Mesothelial cell of epicardium (in vitro differentiated cells): ENCODE data around the gene EIF4G1. TPM values are rescaled to one million over a fixed set of nuclear protein-coding genes. Genes with fewer than 3 reads are reported as not detected.
"Not testable (repeated sequence)": the region's sequence is repeated elsewhere in the genome, so short reads cannot be mapped to it uniquely, and the experiment has no call there.

Experiments
- DNase-seq, 2 experiments: peaks; one replicate each; pipeline ENCODE4 v3.0.0; 2021; ENCODE audit warnings: low spot score in 2 of 2; ENCODE audit not compliant: unreplicated experiment in 2 of 2
- H3K27ac Mint-ChIP-seq: 2 replicates; pipeline ENCODE4 v1.8.0; 2021; ENCODE audit warnings: mixed read lengths
- H3K27me3 Mint-ChIP-seq: 2 replicates; pipeline ENCODE4 v1.8.0; 2021; ENCODE audit warnings: low read depth, mixed read lengths
- H3K36me3 Mint-ChIP-seq: 2 replicates; pipeline ENCODE4 v1.8.0; 2021; ENCODE audit warnings: mixed read lengths
- H3K4me1 Mint-ChIP-seq: 2 replicates; pipeline ENCODE4 v1.8.0; 2021; ENCODE audit warnings: mixed read lengths
- H3K4me3 Mint-ChIP-seq: 2 replicates; pipeline ENCODE4 v1.8.0; 2021; ENCODE audit warnings: mild to moderate bottlenecking, moderate library complexity, mixed read lengths
- H3K9me3 Mint-ChIP-seq: 2 replicates; pipeline ENCODE4 v1.8.0; 2021; ENCODE audit warnings: mixed read lengths
- total RNA-seq: library from RNA; stranded (reverse); gene quantifications from 3 replicates; pipeline ENCODE4 v1.2.1, GENCODE V29; 2021
- TF ChIP-seq, protein P1 (sequence below): fragments of 200-600 bp; sonication (generic); IDR thresholded peaks from one replicate; pipeline ENCODE4 v1.5.0; 2021; ENCODE audit warnings: antibody characterized with exemption; ENCODE audit not compliant: unreplicated experiment

The EIF4G1 gene, protein sequence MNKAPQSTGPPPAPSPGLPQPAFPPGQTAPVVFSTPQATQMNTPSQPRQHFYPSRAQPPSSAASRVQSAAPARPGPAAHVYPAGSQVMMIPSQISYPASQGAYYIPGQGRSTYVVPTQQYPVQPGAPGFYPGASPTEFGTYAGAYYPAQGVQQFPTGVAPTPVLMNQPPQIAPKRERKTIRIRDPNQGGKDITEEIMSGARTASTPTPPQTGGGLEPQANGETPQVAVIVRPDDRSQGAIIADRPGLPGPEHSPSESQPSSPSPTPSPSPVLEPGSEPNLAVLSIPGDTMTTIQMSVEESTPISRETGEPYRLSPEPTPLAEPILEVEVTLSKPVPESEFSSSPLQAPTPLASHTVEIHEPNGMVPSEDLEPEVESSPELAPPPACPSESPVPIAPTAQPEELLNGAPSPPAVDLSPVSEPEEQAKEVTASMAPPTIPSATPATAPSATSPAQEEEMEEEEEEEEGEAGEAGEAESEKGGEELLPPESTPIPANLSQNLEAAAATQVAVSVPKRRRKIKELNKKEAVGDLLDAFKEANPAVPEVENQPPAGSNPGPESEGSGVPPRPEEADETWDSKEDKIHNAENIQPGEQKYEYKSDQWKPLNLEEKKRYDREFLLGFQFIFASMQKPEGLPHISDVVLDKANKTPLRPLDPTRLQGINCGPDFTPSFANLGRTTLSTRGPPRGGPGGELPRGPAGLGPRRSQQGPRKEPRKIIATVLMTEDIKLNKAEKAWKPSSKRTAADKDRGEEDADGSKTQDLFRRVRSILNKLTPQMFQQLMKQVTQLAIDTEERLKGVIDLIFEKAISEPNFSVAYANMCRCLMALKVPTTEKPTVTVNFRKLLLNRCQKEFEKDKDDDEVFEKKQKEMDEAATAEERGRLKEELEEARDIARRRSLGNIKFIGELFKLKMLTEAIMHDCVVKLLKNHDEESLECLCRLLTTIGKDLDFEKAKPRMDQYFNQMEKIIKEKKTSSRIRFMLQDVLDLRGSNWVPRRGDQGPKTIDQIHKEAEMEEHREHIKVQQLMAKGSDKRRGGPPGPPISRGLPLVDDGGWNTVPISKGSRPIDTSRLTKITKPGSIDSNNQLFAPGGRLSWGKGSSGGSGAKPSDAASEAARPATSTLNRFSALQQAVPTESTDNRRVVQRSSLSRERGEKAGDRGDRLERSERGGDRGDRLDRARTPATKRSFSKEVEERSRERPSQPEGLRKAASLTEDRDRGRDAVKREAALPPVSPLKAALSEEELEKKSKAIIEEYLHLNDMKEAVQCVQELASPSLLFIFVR (N-terminal part only)
- total RNA-seq, result 364 to 377 TPM (median 376 TPM) in 3 replicates

DNA sequence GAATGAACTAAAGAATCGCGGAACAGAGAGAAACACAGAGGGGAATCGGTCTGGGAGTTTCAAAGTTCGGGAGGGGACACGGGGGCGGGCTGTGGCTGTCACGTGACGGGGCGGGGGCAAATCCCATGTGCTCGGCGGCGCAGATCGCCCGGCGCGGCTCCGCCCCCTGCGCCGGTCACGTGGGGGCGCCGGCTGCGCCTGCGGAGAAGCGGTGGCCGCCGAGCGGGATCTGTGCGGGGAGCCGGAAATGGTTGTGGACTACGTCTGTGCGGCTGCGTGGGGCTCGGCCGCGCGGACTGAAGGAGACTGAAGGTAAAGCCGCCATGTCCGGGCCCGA is at the start of gene EIF4G1:
Gene EIF4G1, plus strand, starts transcription at position 244 of the 337 bp plus-strand sequence. CDS start 1,191 bp downstream, outside the sequence.
- H3K4me1 Mint-ChIP-seq, result peaks cover 27% of the 10 kb centered on the region

DNA sequence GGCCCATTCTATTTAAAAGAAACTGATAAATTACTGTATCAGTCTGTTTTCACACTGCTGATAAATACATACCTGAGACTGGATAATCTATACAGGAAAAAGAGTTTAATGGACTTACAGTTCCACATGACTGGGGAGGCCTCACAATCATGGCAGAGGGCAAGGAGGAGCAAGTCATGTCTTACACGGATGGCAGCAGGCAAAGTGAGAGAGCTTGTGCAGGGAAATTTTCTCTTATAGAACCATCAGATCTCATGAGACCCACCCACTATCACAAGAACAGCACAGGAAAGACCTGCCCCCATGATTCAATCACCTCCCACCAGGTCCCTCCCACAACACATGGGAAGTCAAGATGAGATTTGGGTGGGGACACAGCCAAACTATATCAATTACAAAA is 47.2 kb upstream of the EIF4G1 start:
- DNase-seq, H3K4me3 Mint-ChIP-seq, H3K27ac Mint-ChIP-seq, H3K36me3 Mint-ChIP-seq, H3K4me1 Mint-ChIP-seq, H3K9me3 Mint-ChIP-seq: not testable (repeated sequence)
- H3K27me3 Mint-ChIP-seq, result peaks cover 76% of the 10 kb centered on the region

More for the DNA sequence above, at the start of gene EIF4G1:
- TF ChIP-seq, protein P1, sequence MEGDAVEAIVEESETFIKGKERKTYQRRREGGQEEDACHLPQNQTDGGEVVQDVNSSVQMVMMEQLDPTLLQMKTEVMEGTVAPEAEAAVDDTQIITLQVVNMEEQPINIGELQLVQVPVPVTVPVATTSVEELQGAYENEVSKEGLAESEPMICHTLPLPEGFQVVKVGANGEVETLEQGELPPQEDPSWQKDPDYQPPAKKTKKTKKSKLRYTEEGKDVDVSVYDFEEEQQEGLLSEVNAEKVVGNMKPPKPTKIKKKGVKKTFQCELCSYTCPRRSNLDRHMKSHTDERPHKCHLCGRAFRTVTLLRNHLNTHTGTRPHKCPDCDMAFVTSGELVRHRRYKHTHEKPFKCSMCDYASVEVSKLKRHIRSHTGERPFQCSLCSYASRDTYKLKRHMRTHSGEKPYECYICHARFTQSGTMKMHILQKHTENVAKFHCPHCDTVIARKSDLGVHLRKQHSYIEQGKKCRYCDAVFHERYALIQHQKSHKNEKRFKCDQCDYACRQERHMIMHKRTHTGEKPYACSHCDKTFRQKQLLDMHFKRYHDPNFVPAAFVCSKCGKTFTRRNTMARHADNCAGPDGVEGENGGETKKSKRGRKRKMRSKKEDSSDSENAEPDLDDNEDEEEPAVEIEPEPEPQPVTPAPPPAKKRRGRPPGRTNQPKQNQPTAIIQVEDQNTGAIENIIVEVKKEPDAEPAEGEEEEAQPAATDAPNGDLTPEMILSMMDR, result no peak
- Mint-ChIP-seq H3K4me3 (peak within 1 kb of the TSS; percentile 80), H3K27me3 (no peaks in the 10 kb centered on the region), H3K27ac (peak within 1 kb of the TSS; percentile 93), H3K36me3 (peaks cover 5% of the 10 kb centered on the region), H3K9me3 (no peaks in the 10 kb centered on the region)
- peak; percentile 92 to 94 for DNase-seq

DNA sequence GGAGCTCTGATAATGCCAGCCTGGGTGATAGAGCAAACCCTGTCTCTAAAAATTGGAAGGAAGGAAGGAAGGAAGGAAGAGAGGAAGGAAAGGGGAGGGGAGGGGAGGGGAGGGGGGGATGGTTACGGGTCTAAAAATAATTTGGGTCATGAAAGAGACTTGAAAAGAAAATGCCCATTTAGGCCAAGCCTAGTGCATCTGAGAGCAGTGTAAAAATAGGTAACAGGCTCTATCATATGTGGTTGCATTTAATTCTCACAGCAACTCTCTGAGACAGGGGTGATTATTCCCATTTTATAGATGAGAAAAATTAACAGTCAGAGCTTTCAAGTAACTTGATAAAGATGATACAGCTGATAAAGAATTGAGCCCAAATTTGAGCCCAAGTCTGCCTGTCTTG is 42.1 kb upstream of the EIF4G1 start:
- TF ChIP-seq, protein P1, result no peak
- Mint-ChIP-seq H3K9me3 (peaks cover 2% of the 10 kb centered on the region), H3K4me1 (no peaks in the 10 kb centered on the region), H3K27ac (no peak overlapping the region), H3K4me3 (no peak overlapping the region), H3K36me3 (no peaks in the 10 kb centered on the region), H3K27me3 (peaks cover 84% of the 10 kb centered on the region)
- DNase-seq, result no peak

DNA sequence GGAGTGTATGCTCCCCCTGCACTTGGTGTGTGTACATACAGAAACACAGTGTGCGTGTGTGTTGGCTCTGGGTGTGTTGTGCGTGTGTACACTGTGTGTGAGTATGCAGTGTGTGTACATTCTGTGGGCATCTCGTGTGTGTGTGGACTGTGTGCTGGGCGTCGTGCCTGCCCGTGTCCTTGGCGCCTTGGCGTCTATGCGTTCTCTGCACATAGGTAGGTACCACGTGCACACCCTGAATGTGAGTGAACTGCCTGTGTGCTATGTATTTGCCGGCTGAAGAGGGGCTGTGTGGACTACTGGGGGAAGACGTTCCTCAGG is 39.1 kb upstream of the EIF4G1 start:
- H3K27me3 Mint-ChIP-seq, result peaks cover 90% of the 10 kb centered on the region
- H3K4me3 Mint-ChIP-seq, result peak overlapping the region; percentile 3
- no peaks in the 10 kb centered on the region for H3K4me1 Mint-ChIP-seq
- DNase-seq, result no peak
- no peak overlapping the region for H3K27ac Mint-ChIP-seq
- no peaks in the 10 kb centered on the region for H3K9me3 Mint-ChIP-seq
- no peaks in the 10 kb centered on the region for H3K36me3 Mint-ChIP-seq
- TF ChIP-seq, protein P1, result no peak

DNA sequence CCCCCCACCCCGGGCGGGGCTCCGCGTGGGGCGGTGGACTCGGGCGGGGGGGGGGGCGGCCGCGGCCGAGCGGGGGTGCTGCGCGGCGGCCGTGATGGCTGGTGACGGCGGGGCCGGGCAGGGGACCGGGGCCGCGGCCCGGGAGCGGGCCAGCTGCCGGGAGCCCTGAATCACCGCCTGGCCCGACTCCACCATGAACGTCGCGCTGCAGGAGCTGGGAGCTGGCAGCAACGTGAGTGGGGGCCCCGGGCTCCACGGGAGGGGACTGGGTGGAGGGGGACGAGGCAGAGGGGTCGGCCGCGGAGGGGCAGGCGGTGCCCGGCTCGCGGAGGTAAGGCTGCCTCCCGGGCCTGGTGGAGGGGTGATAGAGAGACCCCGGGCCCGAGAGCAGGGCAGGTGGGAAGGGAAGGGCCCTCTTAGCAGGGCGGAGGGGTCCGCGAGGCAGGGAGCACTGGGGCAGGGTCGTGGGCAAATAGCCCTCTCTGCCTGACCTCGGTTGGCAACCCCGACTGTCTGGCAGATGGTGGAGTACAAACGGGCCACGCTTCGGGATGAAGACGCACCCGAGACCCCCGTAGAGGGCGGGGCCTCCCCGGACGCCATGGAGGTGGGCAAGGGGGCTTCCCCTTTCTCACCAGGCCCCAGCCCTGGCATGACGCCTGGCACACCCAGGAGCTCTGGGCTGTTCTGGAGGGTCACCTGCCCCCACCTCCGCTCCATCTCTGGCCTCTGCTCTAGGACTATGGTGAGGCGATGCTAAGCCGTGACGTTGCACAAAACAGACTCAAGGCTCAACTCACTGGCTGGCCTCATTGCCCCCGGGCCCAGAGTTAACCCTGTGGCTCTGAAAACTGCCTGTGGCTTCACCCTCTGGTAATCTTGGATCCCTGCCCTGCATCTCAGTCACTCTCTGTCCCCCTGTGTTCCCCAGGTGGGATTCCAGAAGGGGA is 38.2 kb upstream of the EIF4G1 start, which contains the start of gene ECE2:
Gene ECE2, plus strand, starts transcription at position 62 of the 950 bp plus-strand sequence. Its CDS starts 132 bp downstream, at position 194.
- no peak for DNase-seq
- Mint-ChIP-seq H3K4me1 (no peaks in the 10 kb centered on the region), H3K36me3 (no peaks in the 10 kb centered on the region), H3K4me3 (peak within 1 kb of the TSS; percentile 3), H3K27me3 (peaks cover 93% of the 10 kb centered on the region), H3K9me3 (no peaks in the 10 kb centered on the region), H3K27ac (no peak within 1 kb of the TSS)
- TF ChIP-seq, protein P1, result no peak
